HUES64 (cell line): ENCODE results near the gene ALOXE3.

Experiments
- H3K27ac ChIP-seq: 2 replicates; pipeline ENCODE4 v1.7.0; 2013; ENCODE audit warnings: low read depth, low read length, inconsistent platforms
- H3K27me3 ChIP-seq: 2 replicates; pipeline ENCODE4 v1.6.1; 2013; ENCODE audit warnings: mild to moderate bottlenecking, low read length; ENCODE audit not compliant: insufficient read depth
- H3K36me3 ChIP-seq: 2 replicates; pipeline ENCODE4 v1.6.1; 2013; ENCODE audit warnings: mild to moderate bottlenecking, low read length; ENCODE audit not compliant: insufficient read depth
- H3K4me1 ChIP-seq: 2 replicates; pipeline ENCODE4 v1.6.1; 2013; ENCODE audit warnings: mild to moderate bottlenecking, low read length, moderate library complexity; ENCODE audit not compliant: insufficient read depth
- H3K4me3 ChIP-seq: 2 replicates; pipeline ENCODE4 v1.5.1; 2013; ENCODE audit warnings: mild to moderate bottlenecking, low read length, moderate library complexity
- H3K9ac ChIP-seq: 2 replicates; pipeline ENCODE4 v1.6.1; 2013; ENCODE audit warnings: mild to moderate bottlenecking, low read depth, low read length
- H3K9me3 ChIP-seq: 2 replicates; pipeline ENCODE4 v1.6.1; 2013; ENCODE audit warnings: low read depth, low read length; ENCODE audit not compliant: insufficient read depth
- WGBS: fragments of 150-250, 120-280 bp; methylation state at CpG from one replicate; pipeline ENCODE4 v1.1.7; 2013; ENCODE audit warnings: missing lambda C conversion rate; 5-methylcytosine and 5-hydroxymethylcytosine counted together

ALOXE3 gene

DNA sequence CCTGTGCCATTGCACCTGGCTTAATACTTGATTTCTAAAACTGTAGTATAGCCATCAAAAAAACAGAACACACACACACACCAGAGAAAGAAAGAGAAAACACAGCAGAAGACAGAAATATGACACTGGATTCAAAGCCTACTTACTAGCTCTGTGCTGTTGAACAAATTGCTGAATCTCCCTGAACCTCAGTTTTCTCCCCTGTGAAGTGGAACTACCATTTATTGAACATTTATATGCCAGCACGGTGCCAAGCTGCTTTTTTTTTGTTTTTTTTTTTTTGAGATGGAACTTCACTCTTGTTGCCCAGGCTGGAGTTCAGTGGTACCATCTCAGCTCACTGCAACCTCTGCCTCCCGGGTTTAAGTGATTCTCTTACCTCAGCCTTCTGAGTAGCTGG, 17.6 kb downstream of the ALOXE3 start:
- WGBS: 83% methylated on average over 2 of the region's 2 CpGs
- Histone ChIP-seq H3K4me1 (no peaks in the 10 kb centered on the region), H3K27me3 (no peaks in the 10 kb centered on the region), H3K36me3 (no peaks in the 10 kb centered on the region), H3K9me3 (no peaks in the 10 kb centered on the region), H3K9ac (no peak overlapping the region), H3K4me3 (no peak overlapping the region), H3K27ac (no peak overlapping the region)

- Histone ChIP-seq H3K27ac (no peak overlapping the region), H3K9ac (no peak overlapping the region), H3K36me3 (no peaks in the 10 kb centered on the region), H3K9me3 (no peaks in the 10 kb centered on the region), H3K27me3 (no peaks in the 10 kb centered on the region), H3K4me1 (no peaks in the 10 kb centered on the region), H3K4me3 (no peak overlapping the region)
- 71% methylated on average over 2 of the region's 2 CpGs for WGBS
Measured at GRCh38 chr17:8100111-8100510, 18.2 kb downstream of the ALOXE3 start.

DNA sequence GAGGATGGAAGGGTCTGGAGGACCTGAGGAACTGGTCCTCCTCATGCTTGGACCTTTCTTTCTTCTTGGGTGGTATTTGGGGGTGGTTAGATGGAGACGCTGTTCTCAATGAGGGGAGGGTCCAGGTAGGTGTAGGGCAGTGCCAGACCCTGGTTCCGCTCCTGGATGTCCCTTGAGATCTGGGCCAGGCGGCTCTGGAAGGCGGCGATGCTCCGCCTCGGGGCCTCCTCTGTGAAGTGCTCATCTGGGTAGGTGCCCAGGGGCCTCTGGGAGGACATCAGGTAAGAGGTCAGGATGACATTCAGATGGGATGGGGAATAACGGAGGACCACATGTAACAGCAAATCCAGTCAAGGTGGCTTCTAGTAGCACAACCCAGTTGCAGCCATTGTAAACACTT, 21.8 kb downstream of the ALOXE3 start:
- H3K27me3 ChIP-seq: no peaks in the 10 kb centered on the region
- no peak overlapping the region for H3K4me3 ChIP-seq
- H3K36me3 ChIP-seq: no peaks in the 10 kb centered on the region
- no peak overlapping the region for H3K9ac ChIP-seq
- no peaks in the 10 kb centered on the region for H3K4me1 ChIP-seq
- 86% methylated on average over 8 of the region's 8 CpGs for WGBS
- H3K27ac ChIP-seq: no peak overlapping the region
- no peaks in the 10 kb centered on the region for H3K9me3 ChIP-seq

GRCh38 chr17:8095361-8095760, 23.0 kb downstream of the ALOXE3 start:
- Histone ChIP-seq H3K9me3 (no peaks in the 10 kb centered on the region), H3K4me1 (no peaks in the 10 kb centered on the region), H3K27me3 (no peaks in the 10 kb centered on the region), H3K4me3 (no peak overlapping the region), H3K36me3 (no peaks in the 10 kb centered on the region), H3K27ac (no peak overlapping the region), H3K9ac (no peak overlapping the region)
- 84% methylated on average over 6 of the region's 6 CpGs for WGBS

DNA sequence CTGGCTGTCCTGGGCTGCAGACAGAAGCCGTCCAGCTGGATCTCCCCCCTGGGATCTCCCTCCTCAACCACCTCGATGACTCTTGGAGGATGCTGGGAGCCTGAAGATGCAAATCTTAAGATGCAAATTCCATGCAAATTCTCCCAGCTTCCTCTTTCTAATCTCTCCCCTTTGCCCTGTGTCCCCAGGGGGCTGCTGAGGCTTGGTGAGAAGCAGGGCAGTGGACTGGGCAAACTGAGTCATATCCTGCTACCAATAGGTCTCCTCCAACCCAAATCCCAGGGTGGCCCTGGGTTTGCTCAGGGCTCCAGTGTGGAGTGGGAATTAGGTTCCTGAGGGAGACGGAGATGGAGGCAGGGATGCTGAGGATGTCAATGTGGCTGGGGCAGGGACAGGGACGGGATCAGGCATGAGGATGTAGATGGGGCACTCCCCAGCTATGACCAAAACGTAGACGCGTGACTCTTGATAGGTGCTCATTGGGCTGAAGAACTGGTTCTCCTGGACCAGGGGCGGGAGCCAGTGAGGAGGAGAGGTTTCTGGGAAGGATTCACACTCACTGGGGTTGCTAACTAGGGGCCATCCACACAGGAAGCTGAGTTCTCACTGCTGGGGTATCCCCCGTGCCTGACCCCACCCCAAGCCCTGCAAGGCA, 27.2 kb downstream of the ALOXE3 start:
- Histone ChIP-seq H3K27ac (no peak overlapping the region), H3K4me1 (no peaks in the 10 kb centered on the region), H3K9ac (no peak overlapping the region), H3K27me3 (peaks cover 19% of the 10 kb centered on the region; the same call in 1 of the 2 replicates), H3K9me3 (no peaks in the 10 kb centered on the region), H3K4me3 (no peak overlapping the region), H3K36me3 (no peaks in the 10 kb centered on the region)
- WGBS: 65% methylated on average over 9 of the region's 9 CpGs

DNA sequence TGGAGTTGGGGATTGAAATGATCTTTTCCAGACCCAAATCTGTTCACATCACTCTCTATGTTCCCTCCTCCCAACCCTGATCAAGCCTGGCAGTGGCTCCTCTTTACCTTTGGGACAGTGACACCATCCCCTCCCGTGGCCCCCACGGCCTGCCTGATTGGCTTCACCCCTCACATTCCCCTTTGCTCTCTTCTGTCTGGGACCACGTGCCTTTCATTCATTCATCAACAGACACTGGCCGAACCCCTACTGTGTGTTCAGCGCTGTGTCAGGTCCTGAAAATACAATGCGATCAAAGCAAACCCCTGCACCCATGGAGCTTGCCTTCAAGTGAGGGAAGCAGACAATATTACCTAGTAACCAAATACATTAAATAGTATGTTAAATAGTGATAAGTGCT, 28.6 kb downstream of the ALOXE3 start:
- H3K9me3 ChIP-seq: no peaks in the 10 kb centered on the region
- H3K4me3 ChIP-seq: no peak overlapping the region
- peaks cover 19% of the 10 kb centered on the region; the same call in 1 of the 2 replicates for H3K27me3 ChIP-seq
- no peaks in the 10 kb centered on the region for H3K36me3 ChIP-seq
- H3K27ac ChIP-seq: no peak overlapping the region
- WGBS: 72% methylated on average over 6 of the region's 6 CpGs
- no peaks in the 10 kb centered on the region for H3K4me1 ChIP-seq
- no peak overlapping the region for H3K9ac ChIP-seq

DNA sequence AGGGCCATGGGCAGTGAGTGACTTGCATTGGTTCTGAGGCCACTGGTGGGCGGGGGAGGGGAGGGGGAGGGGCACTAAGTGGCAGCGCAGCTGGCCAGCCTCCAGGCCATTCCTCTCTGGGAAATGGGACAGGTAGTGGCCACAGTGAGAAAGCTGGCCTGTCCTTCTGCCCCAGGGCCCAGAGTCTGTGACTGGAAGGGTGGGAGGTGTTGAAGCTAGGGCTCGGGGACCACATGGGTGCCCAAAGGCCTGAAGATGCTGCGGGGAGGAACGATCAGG, 30.4 kb downstream of the ALOXE3 start:
- no peak overlapping the region for H3K4me3 ChIP-seq
- H3K9me3 ChIP-seq: no peaks in the 10 kb centered on the region
- peaks cover 23% of the 10 kb centered on the region for H3K27me3 ChIP-seq
- no peaks in the 10 kb centered on the region for H3K4me1 ChIP-seq
- H3K27ac ChIP-seq: no peak overlapping the region
- 73% methylated on average over 5 of the region's 5 CpGs for WGBS
- no peak overlapping the region for H3K9ac ChIP-seq
- H3K36me3 ChIP-seq: no peaks in the 10 kb centered on the region

DNA sequence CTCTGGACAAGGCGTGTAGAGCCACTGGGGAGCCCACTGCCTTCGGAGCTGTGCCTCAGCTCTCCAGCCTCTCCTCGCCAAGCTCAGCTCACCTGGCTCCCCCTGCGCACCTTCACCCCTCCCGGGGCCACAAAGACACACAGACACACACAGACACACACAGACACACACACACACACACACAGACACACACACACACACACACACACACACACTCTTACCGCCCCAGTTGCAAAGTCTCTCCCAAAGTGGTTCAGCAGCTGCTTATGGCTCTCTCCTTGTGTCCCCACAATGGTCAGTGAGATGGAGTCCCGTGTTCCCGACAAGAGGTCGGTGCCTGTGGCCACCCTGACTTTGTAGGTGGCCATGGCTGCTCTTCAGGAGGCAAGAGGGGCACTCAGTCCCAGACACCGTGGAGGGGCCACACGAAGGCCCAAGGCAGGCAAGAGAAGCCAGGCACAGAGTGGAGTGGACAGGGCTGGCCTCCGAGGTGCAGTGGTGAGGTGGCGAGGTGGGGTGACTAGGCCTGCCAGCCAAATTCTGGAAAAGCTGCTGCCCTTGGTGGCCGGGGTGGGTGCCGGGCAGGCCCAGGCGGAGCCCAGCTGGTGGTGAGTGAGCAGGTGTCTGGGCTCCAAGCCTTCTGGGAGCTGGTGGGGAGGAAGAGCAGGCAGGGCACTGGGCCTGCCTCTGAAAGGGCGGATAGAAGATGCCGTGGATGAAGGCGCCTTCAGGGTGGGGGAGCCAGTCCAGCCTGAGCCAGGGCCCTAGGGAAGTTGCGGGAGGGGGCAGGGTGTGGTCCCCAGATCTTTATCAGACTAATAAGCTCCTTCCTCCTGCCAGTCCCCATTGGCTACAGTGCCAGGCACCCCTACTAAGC, 31.0 kb downstream of the ALOXE3 start, which contains the start of gene ALOX12B:
ALOX12B (minus strand) TSS at position 642 of the 877 bp plus-strand sequence; CDS start at position 368, 274 bp downstream.
- no peak within 1 kb of the TSS for H3K27ac ChIP-seq
- 89% methylated on average over 20 of the region's 20 CpGs for WGBS
- H3K4me3 ChIP-seq: no peak within 1 kb of the TSS
- H3K4me1 ChIP-seq: no peaks in the 10 kb centered on the region
- no peak within 1 kb of the TSS for H3K9ac ChIP-seq
- H3K36me3 ChIP-seq: no peaks in the 10 kb centered on the region
- H3K9me3 ChIP-seq: no peaks in the 10 kb centered on the region
- H3K27me3 ChIP-seq: peaks cover 29% of the 10 kb centered on the region

DNA sequence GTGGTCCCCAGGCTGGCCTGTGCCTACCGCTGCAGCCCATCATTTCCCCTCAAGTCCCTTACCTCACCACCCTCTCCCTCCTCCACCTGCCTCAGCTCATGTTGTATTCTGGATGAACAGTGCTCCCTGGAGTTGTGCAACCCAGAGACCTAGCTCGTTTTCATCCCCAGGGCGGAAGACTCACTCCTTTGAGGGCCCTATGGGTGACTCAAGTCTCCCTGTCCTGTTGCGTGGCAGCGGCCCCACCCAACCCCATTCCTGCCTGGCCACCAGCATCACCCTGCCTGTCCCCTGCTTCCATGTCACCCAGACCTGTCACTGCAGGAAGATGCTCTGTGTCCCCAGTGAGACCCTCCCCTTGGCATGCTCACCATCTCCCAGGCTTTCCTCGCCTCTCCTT, 34.1 kb downstream of the ALOXE3 start:
- no peak overlapping the region for H3K27ac ChIP-seq
- no peaks in the 10 kb centered on the region for H3K36me3 ChIP-seq
- H3K4me1 ChIP-seq: no peaks in the 10 kb centered on the region
- peaks cover 49% of the 10 kb centered on the region for H3K27me3 ChIP-seq
- 93% methylated on average over 6 of the region's 6 CpGs for WGBS
- H3K9me3 ChIP-seq: no peaks in the 10 kb centered on the region
- no peak overlapping the region for H3K4me3 ChIP-seq
- H3K9ac ChIP-seq: no peak overlapping the region

GRCh38 chr17:8082292-8082691, 36.0 kb downstream of the ALOXE3 start:
- no peak overlapping the region for H3K4me3 ChIP-seq
- no peak overlapping the region for H3K27ac ChIP-seq
- no peak overlapping the region for H3K9ac ChIP-seq
- H3K4me1 ChIP-seq: no peaks in the 10 kb centered on the region
- no peaks in the 10 kb centered on the region for H3K36me3 ChIP-seq
- WGBS: 97% methylated on average over 10 of the region's 10 CpGs
- H3K27me3 ChIP-seq: peaks cover 53% of the 10 kb centered on the region
- no peaks in the 10 kb centered on the region for H3K9me3 ChIP-seq

GRCh38 chr17:8081876-8082275, 36.4 kb downstream of the ALOXE3 start:
- no peaks in the 10 kb centered on the region for H3K36me3 ChIP-seq
- H3K4me1 ChIP-seq: no peaks in the 10 kb centered on the region
- peaks cover 55% of the 10 kb centered on the region for H3K27me3 ChIP-seq
- H3K9ac ChIP-seq: no peak overlapping the region
- 93% methylated on average over 3 of the region's 3 CpGs for WGBS
- H3K9me3 ChIP-seq: no peaks in the 10 kb centered on the region
- H3K4me3 ChIP-seq: no peak overlapping the region
- no peak overlapping the region for H3K27ac ChIP-seq
